IPS-NIHi11 (cell line): ENCODE measurements around the gene TTC19.
"Not testable (repeated sequence)": the region's sequence is repeated elsewhere in the genome, so short reads cannot be mapped to it uniquely, and the experiment has no call there.

Source experiments
- DNase-seq: peaks from one replicate; pipeline ENCODE4 v3.0.0; 2012; ENCODE audit warnings: mixed read lengths, low spot score

TTC19 gene

GRCh38 chr17:16027708-16028584 is 28.3 kb downstream of the TTC19 start:
- no peak for DNase-seq

DNA sequence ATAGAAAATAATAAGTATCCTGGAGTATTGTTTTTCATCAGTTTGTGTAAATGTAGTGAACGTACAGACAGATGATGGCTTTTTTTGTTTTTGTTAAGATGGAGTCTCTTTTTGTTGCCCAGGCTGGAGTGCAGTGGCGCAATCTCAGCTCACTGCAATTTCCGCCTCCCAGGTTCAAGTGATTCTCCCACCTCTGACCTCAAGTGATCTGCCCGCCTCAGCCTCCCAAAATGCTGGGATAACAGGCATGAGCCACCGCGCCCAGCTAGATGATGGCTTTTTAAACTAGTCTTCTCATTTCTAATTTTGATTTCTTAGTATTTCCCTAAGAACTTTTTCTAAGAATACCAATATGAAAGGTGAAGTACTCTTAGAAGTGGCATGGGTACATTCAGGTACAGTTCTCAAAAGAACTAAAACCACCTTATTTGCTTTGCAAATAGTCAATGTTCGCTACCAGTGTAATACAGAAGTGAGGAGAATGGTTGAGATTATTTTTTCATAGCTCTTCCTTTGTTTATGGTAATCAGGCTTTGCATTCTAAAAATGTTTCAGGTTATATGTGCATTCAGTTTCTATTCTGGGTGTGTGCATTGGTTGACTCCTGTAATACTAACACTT is 34.2 kb downstream of the TTC19 start:
- DNase-seq, result no peak

- no peak for DNase-seq
Measured at GRCh38 chr17:16036261-16036660, 36.6 kb downstream of the TTC19 start.

DNA sequence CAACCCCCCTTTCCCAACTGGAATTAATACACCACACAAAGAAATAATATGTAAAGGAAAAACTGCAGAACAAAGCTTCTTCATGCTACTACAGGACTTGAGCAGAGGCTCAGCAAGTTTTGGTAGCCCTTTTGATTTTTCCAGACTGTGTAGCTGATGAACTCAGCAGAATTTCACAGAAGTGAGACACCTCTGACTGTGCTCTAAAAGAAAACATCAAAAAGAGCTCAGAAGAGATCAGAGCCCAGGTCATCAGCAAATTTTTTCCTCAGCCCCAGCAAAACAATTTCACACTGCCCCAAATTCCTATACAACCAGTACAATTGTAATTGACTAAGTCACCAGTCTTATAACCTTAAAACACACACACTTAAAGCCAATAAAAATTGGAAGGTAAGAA is 38.0 kb downstream of the TTC19 start:
- DNase-seq, result no peak

DNA sequence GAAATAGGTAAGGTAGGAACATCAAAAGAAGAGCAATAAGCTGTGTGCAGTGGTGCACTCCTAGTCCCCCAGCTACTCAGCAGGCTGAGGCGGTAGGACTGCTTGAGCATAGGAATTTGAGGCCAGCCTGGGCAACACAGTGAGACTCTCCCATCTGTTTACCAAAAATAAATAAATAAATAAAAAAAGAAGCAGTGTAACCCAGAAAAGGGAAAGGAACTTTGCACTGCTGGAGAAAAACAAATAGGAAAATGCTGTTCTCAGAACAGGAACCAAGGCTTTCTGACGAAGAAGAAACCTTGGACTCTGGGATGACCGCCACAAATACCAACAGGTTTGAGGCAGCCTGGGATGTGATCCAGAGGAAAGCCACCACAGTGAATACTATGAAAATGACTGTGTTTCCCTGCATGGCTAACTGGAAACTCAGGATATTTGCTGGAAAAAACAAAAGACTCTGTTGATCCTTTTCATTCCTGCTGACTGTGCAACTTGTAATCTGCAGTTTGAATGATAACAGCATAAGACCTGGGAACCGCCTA is 41.2 kb downstream of the TTC19 start:
- no peak for DNase-seq

DNA sequence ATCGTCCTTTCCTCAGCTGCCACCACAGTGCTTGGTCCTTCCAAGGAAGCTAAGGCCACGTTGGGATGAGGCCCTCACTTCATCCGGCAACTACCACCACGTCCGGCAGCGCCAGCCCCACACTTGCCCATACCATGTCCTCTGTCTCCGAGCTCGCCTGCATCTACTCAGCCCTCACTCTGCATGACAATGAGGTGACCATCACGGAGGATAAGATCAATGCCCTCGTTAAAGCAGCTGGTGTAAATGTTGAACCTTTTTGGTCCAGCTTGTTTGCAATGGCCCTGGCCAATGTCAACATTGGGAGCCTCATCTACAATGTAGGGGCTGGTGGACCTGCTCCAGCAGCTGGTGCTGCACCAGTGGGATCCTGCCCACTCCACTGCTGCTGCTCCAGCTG is 44.9 kb downstream of the TTC19 start:
- peak; percentile 12 for DNase-seq

GRCh38 chr17:16046966-16047365 is 47.3 kb downstream of the TTC19 start:
- DNase-seq, result no peak

- no peak for DNase-seq
Measured at GRCh38 chr17:16048811-16049449, 49.3 kb downstream of the TTC19 start.

DNA sequence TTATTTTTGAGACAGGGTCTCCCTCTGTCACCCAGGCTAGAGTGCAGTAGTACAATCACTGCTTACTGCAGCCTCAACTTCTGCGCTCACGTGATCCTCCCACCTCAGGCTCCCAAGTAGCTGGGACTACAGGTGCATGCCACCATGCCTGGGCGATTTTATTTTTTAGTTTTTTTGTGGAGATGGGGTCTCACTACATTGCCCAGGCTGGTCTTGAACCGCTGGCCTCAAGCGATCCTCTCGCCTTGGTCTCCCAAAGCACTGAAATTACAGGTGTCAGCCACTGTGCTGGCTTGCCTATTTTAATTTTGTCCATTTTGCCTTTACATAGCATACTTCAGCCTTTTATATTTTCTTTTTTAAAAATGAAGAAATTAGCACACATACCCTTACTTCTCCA is 51.2 kb downstream of the TTC19 start:
- no peak for DNase-seq

DNA sequence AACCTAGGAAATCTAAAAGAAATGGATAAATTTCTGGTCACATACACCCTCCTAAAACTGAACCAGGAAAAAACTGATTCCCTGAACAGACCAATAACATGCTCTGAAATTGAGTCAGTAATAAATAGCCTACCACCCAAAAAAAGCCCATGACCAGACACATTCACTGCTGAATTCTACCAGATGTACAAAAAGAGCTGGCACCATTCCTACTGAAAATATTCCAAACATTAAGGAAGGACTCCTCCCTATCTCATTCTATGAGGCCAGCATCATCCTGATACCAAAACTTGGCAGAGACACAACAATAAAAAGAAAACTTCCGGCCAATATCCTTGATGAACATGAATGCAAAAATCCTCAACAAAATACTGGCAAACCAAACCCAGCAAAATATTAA is 52.9 kb downstream of the TTC19 start:
- no peak for DNase-seq

GRCh38 chr17:16055139-16055538 is 55.5 kb downstream of the TTC19 start:
- not testable (repeated sequence) for DNase-seq

GRCh38 chr17:16061631-16062030 is 62.0 kb downstream of the TTC19 start:
- no peak for DNase-seq

GRCh38 chr17:16066125-16066524 is 66.5 kb downstream of the TTC19 start:
- DNase-seq, result no peak

- DNase-seq, result no peak
Measured at GRCh38 chr17:16068323-16068722, 68.7 kb downstream of the TTC19 start.

DNA sequence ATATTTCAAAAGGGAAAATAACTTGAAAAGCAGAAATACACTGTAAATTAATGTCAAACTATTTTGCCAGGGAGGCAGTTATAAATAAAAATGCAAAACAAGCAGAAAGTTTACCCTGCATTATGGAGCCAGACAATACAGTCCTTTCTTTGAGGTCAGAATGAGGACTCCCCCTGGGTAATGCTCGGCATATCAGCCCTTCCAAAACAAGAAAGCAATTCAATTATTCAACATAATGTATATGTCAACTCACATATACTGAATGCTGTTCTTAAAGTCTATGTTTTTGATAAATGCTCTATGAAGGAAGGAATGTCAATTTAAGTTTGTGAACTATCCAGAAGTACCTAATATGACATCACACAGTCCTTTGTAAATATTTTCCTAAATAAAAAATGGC is 72.4 kb downstream of the TTC19 start:
- DNase-seq, result no peak

DNA sequence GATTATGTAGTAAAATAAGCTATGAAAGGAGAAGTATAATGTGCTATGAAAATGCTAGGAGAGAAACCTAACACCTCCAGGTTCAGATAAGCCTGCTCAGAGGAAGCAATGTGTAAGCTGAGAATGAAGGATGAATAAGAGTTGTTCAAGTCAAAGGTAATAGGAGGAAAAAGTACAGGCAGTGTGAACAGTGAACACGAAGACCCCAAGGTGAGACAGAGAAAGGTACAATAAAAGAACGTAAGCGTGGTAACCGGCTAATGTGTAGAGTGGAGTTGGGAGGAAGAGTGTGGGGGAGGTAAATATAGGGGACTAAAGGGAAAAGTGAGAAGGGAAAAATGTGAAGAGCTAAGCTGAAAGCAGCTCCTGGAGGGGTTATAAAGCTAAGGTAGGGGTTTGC is 74.2 kb downstream of the TTC19 start:
- no peak for DNase-seq

DNA sequence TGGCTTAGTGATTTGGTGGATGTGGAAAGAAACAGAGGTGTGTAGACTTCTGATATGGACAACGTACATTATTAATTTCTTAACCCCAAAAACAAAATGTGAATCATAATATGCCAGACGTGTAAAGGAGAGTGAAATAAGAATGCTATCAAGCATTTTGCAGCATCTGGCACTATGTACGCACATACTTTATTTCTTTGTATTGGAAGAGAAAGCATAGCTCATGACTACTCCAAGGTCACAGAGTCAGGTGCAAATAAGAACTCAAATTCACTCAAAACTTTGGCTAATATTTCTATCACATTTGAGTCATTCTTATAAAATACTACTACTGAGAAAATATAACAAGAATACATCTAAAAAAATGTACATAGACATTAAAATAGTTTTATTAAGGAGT is 74.8 kb downstream of the TTC19 start:
- DNase-seq, result no peak

- no peak for DNase-seq
Measured at GRCh38 chr17:16075949-16076348, 76.3 kb downstream of the TTC19 start.
